Fibroblast of mammary gland (primary cell): Measurements from ENCODE around the gene TRMT10A.

Source experiments
- DNase-seq: peaks from one replicate; pipeline ENCODE4 v3.0.0-alpha.2; 2010; ENCODE audit warnings: low read depth
- H3K4me3 ChIP-seq: 2 replicates; pipeline ENCODE4 v1.5.1; 2011; ENCODE audit warnings: low read depth, mild to moderate bottlenecking, low read length, moderate library complexity; ENCODE audit not compliant: control insufficient read depth
- CTCF ChIP-seq: conservative IDR thresholded peaks from 2 replicates; pipeline ENCODE4 v1.5.1; 2011; ENCODE audit warnings: low read depth, low read length, inconsistent platforms; ENCODE audit not compliant: control insufficient read depth, insufficient read depth

Gene TRMT10A

GRCh38 chr4:99529956-99530355, 33.9 kb downstream of the TRMT10A start:
- H3K4me3 ChIP-seq, result no peak overlapping the region
- DNase-seq, result no peak
- no peak for TF ChIP-seq CTCF

DNA sequence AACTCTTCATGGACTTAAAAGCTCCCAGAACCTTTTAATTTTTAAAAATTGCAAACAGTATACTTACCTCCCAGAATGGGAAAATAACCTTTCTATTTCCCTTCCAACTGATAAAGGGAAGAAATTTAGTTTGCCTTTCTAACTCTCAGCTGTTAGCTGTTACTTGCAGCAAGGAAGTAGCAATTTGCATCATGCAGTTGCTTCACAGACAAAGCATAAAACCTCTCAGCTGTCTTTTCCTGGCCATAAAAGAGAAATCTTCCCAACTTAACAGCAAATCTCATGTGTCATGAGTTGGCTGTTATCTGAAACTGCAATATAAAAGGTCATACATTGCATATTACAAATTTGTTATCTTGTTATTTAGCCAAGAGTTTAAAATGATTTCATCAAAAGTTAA, 34.6 kb downstream of the TRMT10A start:
- no peak overlapping the region for H3K4me3 ChIP-seq
- TF ChIP-seq CTCF, result no peak
- peak; percentile 11 for DNase-seq

GRCh38 chr4:99518601-99519295, 45.1 kb downstream of the TRMT10A start:
- no peak for DNase-seq
- TF ChIP-seq CTCF, result no peak
- no peak overlapping the region for H3K4me3 ChIP-seq

- no peak within 1 kb of the TSS for H3K4me3 ChIP-seq
- no peak for DNase-seq
- no peak for TF ChIP-seq CTCF
Observed at GRCh38 chr4:99510721-99511120, 53.1 kb downstream of the TRMT10A start, which contains the start of gene C4orf17. TSS of gene C4orf17 (plus strand) at chr4:99511021. CDS start at chr4:99513082, 2,061 bp downstream.

DNA sequence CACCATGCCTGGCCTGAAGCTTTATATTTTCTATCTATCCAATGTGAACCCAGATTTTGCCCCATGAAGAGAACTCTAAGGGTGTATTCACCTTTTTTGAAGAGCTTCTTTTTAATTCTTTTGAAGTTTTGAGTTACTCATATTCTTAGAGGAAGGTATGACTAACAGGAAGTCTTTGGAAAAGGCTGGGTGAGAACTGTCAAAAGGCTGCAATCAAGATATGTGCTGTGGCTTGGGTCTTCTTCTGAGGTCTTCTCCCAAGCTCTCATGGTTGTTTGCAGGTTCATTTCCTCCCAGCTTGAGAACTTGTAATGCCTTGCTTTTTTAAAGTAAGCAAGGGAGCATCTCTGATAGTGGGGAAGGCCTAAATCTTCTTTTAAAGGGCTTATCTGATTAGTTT, 56.1 kb downstream of the TRMT10A start:
- H3K4me3 ChIP-seq, result no peak overlapping the region
- no peak for TF ChIP-seq CTCF
- no peak for DNase-seq

- TF ChIP-seq CTCF, result no peak
Observed at GRCh38 chr4:99507349-99507748, 56.5 kb downstream of the TRMT10A start.

GRCh38 chr4:99506781-99507180, 57.1 kb downstream of the TRMT10A start:
- no peak overlapping the region for H3K4me3 ChIP-seq
- TF ChIP-seq CTCF, result no peak
- DNase-seq, result peak; percentile 5

More at GRCh38 chr4:99507349-99507748, 56.5 kb downstream of the TRMT10A start:
- no peak overlapping the region for H3K4me3 ChIP-seq
- no peak for DNase-seq
